HCT116 (cell line): Measurements from ENCODE around the gene KRTAP1-5. TPM values are rescaled to one million over a fixed set of nuclear protein-coding genes. Genes with fewer than 3 reads are reported as not detected.

ENCODE experiments used
- ATAC-seq: fragments of 200-7000 bp; cut with Tn5 transposase; 2 replicates; pipeline ENCODE4 v1.9.1; 2020; ENCODE audit warnings: mild to moderate bottlenecking, moderate library complexity
- BruUV-seq: library from RNA; stranded (reverse); fragments of 400-500 nt; replicated peaks from 2 replicates; lab custom pipeline; 2021; lab: Mats Ljungman, UMichigan
- CTCF ChIA-PET: fragments of 300-600 bp; sonication (Branson Sonifier 250); formaldehyde crosslinking; loops from one replicate; lab custom pipeline; 2021; ENCODE audit warnings: antibody characterized with exemption; lab: Charles Lee
- POLR2A ChIA-PET: fragments of 300-600, 350-600 bp; sonication (Branson Sonifier 250); formaldehyde crosslinking; loops from one replicate; lab custom pipeline; 2021; ENCODE audit warnings: antibody characterized with exemption; lab: Charles Lee
- RAD21 ChIA-PET, 2 experiments: fragments of 300-600 bp; sonication (Branson Sonifier 250); formaldehyde crosslinking; loops; one replicate each; lab custom pipeline; 2023; ENCODE audit warnings: low total read pairs in 2 of 2; ENCODE audit not compliant: uncharacterized antibody in 2 of 2, unreplicated experiment in 2 of 2, low non-redundant PET in 1 of 2; lab: Charles Lee
- DNase-seq: peaks from one replicate; pipeline ENCODE4 v3.0.0-alpha.2; 2010; ENCODE audit warnings: low read depth, low spot score
- H2AFZ ChIP-seq: fragments of 200-600 bp; shearing (Covaris generic), sonication (generic); 2 replicates; pipeline ENCODE4 v1.6.1; 2017; ENCODE audit warnings: low read depth, mixed run types, mixed read lengths, antibody characterized with exemption, low read length; ENCODE audit not compliant: poor library complexity, severe bottlenecking
- H3K27ac ChIP-seq: 2 replicates; pipeline ENCODE4 v1.5.1; 2012; ENCODE audit warnings: low read depth, low read length
- H3K27me3 ChIP-seq: fragments of 200-600 bp; sonication (generic); 2 replicates; pipeline ENCODE4 v1.6.1; 2016; ENCODE audit warnings: mixed run types, low read length, mixed read lengths; ENCODE audit not compliant: insufficient read depth
- H3K36me3 ChIP-seq, 2 experiments: fragments of 200-500 bp in 1 of 2; fragments of 200-600 bp in 1 of 2; sonication (Bioruptor generic) in 1 of 2; sonication (generic) in 1 of 2; 2 replicates each; pipeline versions ENCODE4 v1.5.1 to v1.6.1; 2014 to 2016; ENCODE audit warnings: low read length in 2 of 2, inconsistent platforms in 1 of 2, mixed read lengths in 1 of 2, mixed run types in 1 of 2; ENCODE audit not compliant: insufficient read depth in 2 of 2, control insufficient read depth in 1 of 2
- H3K4me1 ChIP-seq, 2 experiments: fragments of 200-600 bp in 1 of 2; sonication (generic) in 1 of 2; 2 replicates each; pipeline versions ENCODE4 v1.5.1 to v1.6.1; 2012 to 2017; ENCODE audit warnings: low read length in 2 of 2, inconsistent platforms in 1 of 2, mild to moderate bottlenecking in 1 of 2, mixed read lengths in 1 of 2, mixed run types in 1 of 2, moderate library complexity in 1 of 2; ENCODE audit not compliant: insufficient read depth in 2 of 2, control insufficient read depth in 1 of 2
- H3K4me2 ChIP-seq: fragments of 200-600 bp; sonication (generic); 2 replicates; pipeline ENCODE4 v1.6.1; 2017; ENCODE audit warnings: mixed run types, low read length, mixed read lengths
- H3K4me3 ChIP-seq, 2 experiments: fragments of 200-600 bp in 1 of 2; sonication (generic) in 1 of 2; replicated peaks in 1 of 2; 2 replicates each; pipeline ENCODE4 v1.5.1; 2011 to 2016; ENCODE audit warnings: low read length in 2 of 2, control low read depth in 1 of 2, low read depth in 1 of 2, mild to moderate bottlenecking in 1 of 2, mixed read lengths in 1 of 2, mixed run types in 1 of 2
- H3K79me2 ChIP-seq: fragments of 200-600 bp; sonication (generic); 2 replicates; pipeline ENCODE4 v1.6.1; 2017; ENCODE audit warnings: mild to moderate bottlenecking, mixed run types, low read length, moderate library complexity, mixed read lengths; ENCODE audit not compliant: insufficient read depth
- H3K9ac ChIP-seq: fragments of 200-600 bp; sonication (generic); 2 replicates; pipeline ENCODE4 v1.6.1; 2016; ENCODE audit warnings: low read length, mixed read lengths
- H3K9me2 ChIP-seq: fragments of 200-600 bp; sonication (generic), shearing (Covaris generic); 2 replicates; pipeline ENCODE4 v1.6.1; 2017; ENCODE audit warnings: mixed run types, mild to moderate bottlenecking, moderate library complexity; ENCODE audit not compliant: insufficient read depth
- H3K9me3 ChIP-seq, 2 experiments: fragments of 200-500 bp in 1 of 2; fragments of 200-600 bp in 1 of 2; sonication (Bioruptor generic) in 1 of 2; sonication (generic) in 1 of 2; 2 replicates each; pipeline ENCODE4 v1.6.1; 2014 to 2017; ENCODE audit warnings: low read length in 2 of 2, mixed read lengths in 2 of 2, inconsistent platforms in 1 of 2, low read depth in 1 of 2, mild to moderate bottlenecking in 1 of 2, mixed run types in 1 of 2, moderate library complexity in 1 of 2; ENCODE audit not compliant: control insufficient read depth in 1 of 2, insufficient read depth in 1 of 2
- H4K20me1 ChIP-seq: fragments of 200-600 bp; sonication (generic), shearing (Covaris generic); 2 replicates; pipeline ENCODE4 v1.6.1; 2017; ENCODE audit warnings: mixed run types, mild to moderate bottlenecking, moderate library complexity; ENCODE audit not compliant: insufficient read depth
- CBX3 ChIP-seq: IDR thresholded peaks from 2 replicates; pipeline ENCODE4 v1.6.1; 2012; ENCODE audit warnings: low read depth
- CEBPB ChIP-seq: IDR thresholded peaks from 2 replicates; pipeline ENCODE4 v1.6.1; 2012; ENCODE audit warnings: low read depth
- ELF1 ChIP-seq: IDR thresholded peaks from 2 replicates; pipeline ENCODE4 v1.6.1; 2012; ENCODE audit warnings: low read depth, borderline replicate concordance
- EZH2phosphoT487 ChIP-seq: fragments of 200-600 bp; IDR thresholded peaks from 2 replicates; pipeline ENCODE4 v1.6.1; 2018; ENCODE audit warnings: antibody characterized with exemption, borderline replicate concordance
- MAX ChIP-seq: IDR thresholded peaks from 2 replicates; pipeline ENCODE4 v1.6.1; 2012
- RAD21 ChIP-seq: IDR thresholded peaks from 2 replicates; pipeline ENCODE4 v1.6.1; 2012; ENCODE audit warnings: low read depth, mild to moderate bottlenecking
- REST ChIP-seq: IDR thresholded peaks from 2 replicates; pipeline ENCODE4 v1.6.1; 2012; ENCODE audit warnings: low read depth
- SIN3A ChIP-seq: IDR thresholded peaks from 2 replicates; pipeline ENCODE4 v1.6.1; 2012; ENCODE audit warnings: low read depth
- ZFX ChIP-seq: fragments of 450-650 bp; IDR thresholded peaks from 2 replicates; pipeline ENCODE4 v1.6.1; 2017
- intact Hi-C: fragments of 100-400 bp; cut with micrococcal nuclease; formaldehyde crosslinking; loops from 2 replicates; pipeline ENCODE4 v1.10.0; 2022
- total RNA-seq: library from RNA; stranded (reverse); gene quantifications from one replicate; pipeline ENCODE4 v1.2.1, GENCODE V29; 2021; ENCODE audit not compliant: unreplicated experiment
- TF ChIP-seq, protein P1 (sequence below): IDR thresholded peaks from 2 replicates; pipeline ENCODE4 v1.6.1; 2012

The KRTAP1-5 gene
- total RNA-seq, 1 experiment from 2014 or later: not detected

GRCh38 chr17:41004397-41004796 is 22.6 kb downstream of the KRTAP1-5 start:
- intact Hi-C loops: no loop called here
- CTCF ChIA-PET: no interaction called here

DNA sequence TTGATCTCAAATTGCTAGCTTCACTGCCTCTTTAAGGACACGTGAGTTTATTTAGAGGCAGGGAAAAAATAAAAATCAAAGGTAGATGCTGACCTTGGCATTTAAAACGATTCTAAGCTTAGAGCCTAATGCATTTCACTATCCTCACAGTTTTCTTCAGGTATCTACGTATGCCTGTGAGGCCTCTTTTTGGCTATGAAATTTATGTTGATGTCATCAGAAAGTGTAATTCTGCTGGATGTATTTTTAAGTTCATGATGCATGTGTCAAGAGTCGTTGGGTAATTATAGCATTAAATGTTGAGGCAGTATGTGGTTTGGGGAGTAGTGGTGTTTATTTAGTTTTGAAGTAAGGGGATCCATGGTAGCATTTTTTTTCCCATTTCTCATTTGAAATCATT is 23.1 kb downstream of the KRTAP1-5 start:
- RAD21 ChIA-PET: no interaction called here
- no TSS peak for BruUV-seq
- no peaks in the 10 kb centered on the region for H3K36me3 ChIP-seq
- no peak overlapping the region for H3K27ac ChIP-seq
- no peaks in the 10 kb centered on the region for H3K27me3 ChIP-seq
- no peaks in the 10 kb centered on the region for H3K9me3 ChIP-seq
- H2AFZ ChIP-seq: no peak overlapping the region
- H3K9me2 ChIP-seq: no peaks in the 10 kb centered on the region
- CTCF ChIA-PET: no interaction called here
- DNase-seq: no peak
- H3K79me2 ChIP-seq: no peaks in the 10 kb centered on the region
- intact Hi-C loops: no loop called here
- no peak for ATAC-seq
- POLR2A ChIA-PET: interaction anchor here (0.7 to 1.1 kb wide), 2 partner anchors 16 to 511 kb away, joined by 3 read pairs; no protein-coding TSS in a partner anchor
- H3K4me1 ChIP-seq: peaks cover 0 to 1% of the 10 kb centered on the region in 2 experiments; a peak in 2 of 4 replicates
- H3K4me3 ChIP-seq: no peak overlapping the region
- TF ChIP-seq SIN3A (no peak), CEBPB (no peak), REST (no peak), EZH2phosphoT487 (no peak), ELF1 (no peak), ZFX (no peak), CBX3 (no peak)
- TF ChIP-seq, protein P1, sequence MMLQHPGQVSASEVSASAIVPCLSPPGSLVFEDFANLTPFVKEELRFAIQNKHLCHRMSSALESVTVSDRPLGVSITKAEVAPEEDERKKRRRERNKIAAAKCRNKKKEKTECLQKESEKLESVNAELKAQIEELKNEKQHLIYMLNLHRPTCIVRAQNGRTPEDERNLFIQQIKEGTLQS: no peak
- H3K4me2 ChIP-seq: no peak overlapping the region
- H3K9ac ChIP-seq: no peak overlapping the region
- H4K20me1 ChIP-seq: no peaks in the 10 kb centered on the region

More at GRCh38 chr17:41004397-41004796, 22.6 kb downstream of the KRTAP1-5 start:
- no peak overlapping the region for H3K4me2 ChIP-seq
- no peaks in the 10 kb centered on the region for H3K27me3 ChIP-seq
- H3K27ac ChIP-seq: no peak overlapping the region
- BruUV-seq: no TSS peak
- no peaks in the 10 kb centered on the region for H3K9me2 ChIP-seq
- no peaks in the 10 kb centered on the region for H3K36me3 ChIP-seq
- H3K9ac ChIP-seq: no peak overlapping the region
- ATAC-seq (no peak), DNase-seq (no peak)
- no peak overlapping the region for H2AFZ ChIP-seq
- TF ChIP-seq RAD21 (no peak), MAX (no peak)
- H3K4me1 ChIP-seq: peaks cover 0 to 6% of the 10 kb centered on the region in 2 experiments; a peak in 2 of 4 replicates
- H3K4me3 ChIP-seq: no peak overlapping the region
- no peaks in the 10 kb centered on the region for H4K20me1 ChIP-seq
- H3K79me2 ChIP-seq: no peaks in the 10 kb centered on the region
- POLR2A ChIA-PET: interaction anchor here (0.7 to 1.1 kb wide), 2 partner anchors 17 to 510 kb away, joined by 3 read pairs; no protein-coding TSS in a partner anchor
- RAD21 ChIA-PET: no interaction called here
- no peaks in the 10 kb centered on the region for H3K9me3 ChIP-seq
